Spleen (tissue), 7 donors: ENCODE results near the gene LYVE1.

Experiments used
- POLR2A ChIP-seq, 3 donors: fragments of 450-650 bp; IDR thresholded peaks; one replicate each; pipeline ENCODE4 v1.5.1; 2017; ENCODE audit warnings: antibody characterized with exemption in 3 of 3, mild to moderate bottlenecking in 1 of 3
- POLR2AphosphoS5 ChIP-seq, 3 donors: sonication (generic); formaldehyde crosslinking; IDR thresholded peaks; one replicate each; pipeline ENCODE4 v1.5.1; 2017; ENCODE audit warnings: antibody characterized with exemption in 3 of 3
- TF ChIP-seq, protein P1 (sequence below), 11 experiments: fragments of 200-600 bp in 7 of 11; fragments of 450-650 bp in 4 of 11; sonication (generic) in 4 of 11; IDR thresholded peaks in 8 of 11; conservative IDR thresholded peaks in 3 of 11; 1 replicate in 7 of 11; 2 replicates in 4 of 11; pipeline versions ENCODE4 v1.4.0 to v1.8.0; 2016 to 2021; ENCODE audit warnings: antibody characterized with exemption in 11 of 11, inconsistent platforms in 4 of 11, mild to moderate bottlenecking in 1 of 11
- donor health status: DM: no; HTN: no; CAD: no; lungs with moderate emphysema.
- donor health status: DM: no; HTN: no; CAD: no.
- donor health status: DM: no; HTN: no; CAD: no.

DNA sequence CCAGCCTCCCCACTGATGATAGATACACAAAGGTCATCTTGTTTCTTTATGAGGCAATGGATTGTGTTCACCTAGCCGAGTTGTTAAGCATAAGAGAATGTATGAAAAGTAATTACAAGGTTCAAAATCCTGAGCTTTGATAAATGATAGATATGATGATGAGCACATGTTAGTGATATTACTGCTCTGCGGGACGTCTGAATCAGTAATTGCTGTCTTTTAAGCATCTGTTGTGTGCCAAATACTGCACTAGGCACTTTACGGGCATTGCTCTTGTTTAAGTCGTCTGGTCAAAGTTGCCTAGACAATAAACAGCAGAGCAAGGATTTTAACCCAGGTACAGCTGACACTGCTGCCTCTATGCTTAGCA is 26.9 kb downstream of the LYVE1 start:
- no peak for TF ChIP-seq POLR2A (IDR thresholded peaks at IDR 0.05)
- TF ChIP-seq, protein P1, sequence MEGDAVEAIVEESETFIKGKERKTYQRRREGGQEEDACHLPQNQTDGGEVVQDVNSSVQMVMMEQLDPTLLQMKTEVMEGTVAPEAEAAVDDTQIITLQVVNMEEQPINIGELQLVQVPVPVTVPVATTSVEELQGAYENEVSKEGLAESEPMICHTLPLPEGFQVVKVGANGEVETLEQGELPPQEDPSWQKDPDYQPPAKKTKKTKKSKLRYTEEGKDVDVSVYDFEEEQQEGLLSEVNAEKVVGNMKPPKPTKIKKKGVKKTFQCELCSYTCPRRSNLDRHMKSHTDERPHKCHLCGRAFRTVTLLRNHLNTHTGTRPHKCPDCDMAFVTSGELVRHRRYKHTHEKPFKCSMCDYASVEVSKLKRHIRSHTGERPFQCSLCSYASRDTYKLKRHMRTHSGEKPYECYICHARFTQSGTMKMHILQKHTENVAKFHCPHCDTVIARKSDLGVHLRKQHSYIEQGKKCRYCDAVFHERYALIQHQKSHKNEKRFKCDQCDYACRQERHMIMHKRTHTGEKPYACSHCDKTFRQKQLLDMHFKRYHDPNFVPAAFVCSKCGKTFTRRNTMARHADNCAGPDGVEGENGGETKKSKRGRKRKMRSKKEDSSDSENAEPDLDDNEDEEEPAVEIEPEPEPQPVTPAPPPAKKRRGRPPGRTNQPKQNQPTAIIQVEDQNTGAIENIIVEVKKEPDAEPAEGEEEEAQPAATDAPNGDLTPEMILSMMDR (IDR thresholded peaks at IDR 0.05 in 8 of 11, conservative IDR thresholded peaks at IDR 0.05 in 3 of 11), result no peak
- TF ChIP-seq POLR2AphosphoS5 (IDR thresholded peaks at IDR 0.05), result no peak
